Cerebellar cortex (tissue), 1 donor: ENCODE measurements around the gene DLEU7.

Experiments
- DNase-seq: peaks from one replicate; pipeline ENCODE4 v3.0.0-alpha.2; 2015; ENCODE audit warnings: low spot score

The DLEU7 gene

GRCh38 chr13:50793026-50793425 is 50.5 kb downstream of the DLEU7 start:
- DNase-seq, result no peak

DNA sequence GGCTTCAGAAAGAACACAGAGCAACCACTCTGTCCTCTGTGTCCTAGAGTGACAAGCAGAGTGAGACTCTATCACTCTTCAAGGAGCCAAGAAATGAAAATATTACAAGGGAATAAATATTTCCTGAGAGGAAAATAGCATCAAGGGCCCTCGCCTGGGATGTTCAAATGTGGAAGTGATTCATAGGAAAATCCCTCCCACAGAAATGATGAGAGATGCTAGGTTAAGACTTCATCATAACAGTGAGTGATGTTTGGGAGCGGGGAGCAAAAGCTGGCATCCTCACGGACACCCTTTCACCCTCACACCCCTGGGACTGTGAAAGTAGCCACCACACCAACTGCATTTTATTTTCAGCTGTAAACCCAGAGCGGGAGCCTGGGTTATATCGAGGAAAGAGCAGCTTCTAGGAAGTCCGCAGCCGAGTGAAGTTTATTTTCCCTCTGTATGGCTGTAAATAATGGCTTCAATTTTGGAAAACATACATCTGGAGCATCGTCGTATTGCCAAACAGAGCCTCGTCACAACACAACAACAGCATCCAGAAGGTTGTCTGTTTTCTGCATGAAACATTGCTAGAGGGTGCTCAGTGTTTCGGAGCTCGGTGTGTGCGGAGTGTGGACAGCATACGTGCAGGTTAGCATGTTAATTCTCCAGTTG is 54.8 kb downstream of the DLEU7 start:
- no peak for DNase-seq

DNA sequence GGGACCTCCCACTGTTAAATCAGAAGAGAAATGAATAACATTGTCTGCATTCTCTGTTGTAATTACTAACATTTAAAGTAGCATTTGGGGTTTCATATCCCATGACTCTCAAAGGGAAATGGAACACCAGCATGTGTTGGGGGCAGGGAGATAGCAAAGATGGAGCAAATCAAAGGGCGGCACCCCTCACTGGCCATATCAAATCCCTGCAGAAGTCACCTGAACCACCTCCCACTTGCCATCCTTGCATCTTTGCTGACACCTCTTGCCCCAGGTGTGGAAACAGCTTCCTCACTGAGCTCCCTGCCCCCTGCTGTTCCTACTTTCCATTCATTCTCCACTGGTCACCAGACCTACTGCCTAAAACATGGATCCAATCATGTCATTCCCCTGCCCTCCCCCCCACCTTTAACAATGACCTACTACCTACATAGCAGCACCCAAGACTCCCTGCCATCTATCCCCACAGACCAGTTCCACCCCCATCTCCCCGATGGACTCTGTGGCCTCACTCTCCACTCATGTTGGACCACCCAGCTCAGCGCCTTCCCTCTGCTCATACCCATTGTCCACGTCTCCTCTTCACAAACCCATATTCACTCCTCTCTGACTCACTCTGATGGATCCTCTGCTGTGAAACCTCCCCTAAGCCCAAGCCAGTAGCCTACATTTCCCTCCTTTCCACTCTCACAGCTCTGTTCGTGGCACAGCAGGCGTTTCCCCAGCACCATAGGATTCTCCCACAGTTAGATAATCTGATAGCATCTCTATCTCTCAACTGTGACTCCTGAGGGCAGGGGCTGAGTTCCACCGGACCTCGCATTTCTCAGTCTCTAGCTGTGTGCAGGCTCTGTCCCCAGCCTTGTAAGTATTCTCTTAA is 55.9 kb downstream of the DLEU7 start:
- no peak for DNase-seq

DNA sequence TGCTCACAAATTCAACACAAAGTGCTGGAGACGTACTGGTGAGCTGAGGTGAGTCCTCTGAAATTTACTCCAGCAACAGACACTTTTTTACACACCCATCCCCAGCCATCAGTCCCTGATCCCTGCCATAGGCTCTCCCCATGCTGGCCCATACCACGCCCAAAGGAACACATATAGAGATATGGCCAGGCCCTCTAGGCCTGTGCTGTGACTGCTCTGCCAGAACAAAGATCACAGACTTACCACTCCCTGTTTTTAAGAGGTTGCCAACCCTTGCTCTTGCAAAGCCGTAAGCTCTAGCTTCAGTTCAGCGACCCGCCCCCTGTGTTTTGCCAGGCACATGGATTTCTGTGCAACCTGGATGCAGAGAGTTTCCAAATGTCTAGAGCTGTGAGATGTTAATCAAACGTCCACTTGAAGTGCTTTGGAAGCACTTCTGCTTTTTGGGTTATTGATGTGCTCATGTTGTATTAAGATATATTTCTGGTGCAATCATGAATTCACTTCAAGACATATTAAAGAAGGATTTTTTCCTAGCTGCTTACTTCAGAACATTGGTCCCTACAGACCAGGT is 59.7 kb downstream of the DLEU7 start:
- DNase-seq, result no peak

DNA sequence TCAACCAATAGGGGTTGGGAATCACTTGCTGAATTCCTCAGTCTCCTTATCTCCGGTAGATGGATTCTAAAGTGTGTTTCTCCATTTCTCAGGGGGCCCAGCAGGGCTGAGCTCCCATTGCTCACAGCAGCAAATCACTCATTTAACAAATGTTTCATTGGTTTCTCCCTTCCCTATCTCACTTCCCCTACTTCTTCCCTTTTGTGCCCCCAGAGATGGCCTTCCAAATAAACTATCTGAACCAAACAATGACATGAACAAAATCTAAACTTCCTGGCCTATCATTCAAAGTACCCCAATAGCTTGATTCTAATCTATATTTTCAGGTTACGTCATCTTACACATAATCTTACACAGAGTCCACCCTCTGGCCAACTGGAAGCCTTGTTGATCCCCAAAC is 60.4 kb downstream of the DLEU7 start:
- DNase-seq, result no peak

GRCh38 chr13:50780201-50781015 is 63.1 kb downstream of the DLEU7 start:
- no peak for DNase-seq

GRCh38 chr13:50779443-50780200 is 63.9 kb downstream of the DLEU7 start:
- no peak for DNase-seq
